Measurements from ENCODE around the gene KTN1. TPM values are rescaled to one million over a fixed set of nuclear protein-coding genes. Genes with fewer than 3 reads are reported as not detected.

Gene KTN1
- total and polyA plus RNA-seq, 8 donors = 29.0 to 98.1 (median 71.3) TPM

DNA sequence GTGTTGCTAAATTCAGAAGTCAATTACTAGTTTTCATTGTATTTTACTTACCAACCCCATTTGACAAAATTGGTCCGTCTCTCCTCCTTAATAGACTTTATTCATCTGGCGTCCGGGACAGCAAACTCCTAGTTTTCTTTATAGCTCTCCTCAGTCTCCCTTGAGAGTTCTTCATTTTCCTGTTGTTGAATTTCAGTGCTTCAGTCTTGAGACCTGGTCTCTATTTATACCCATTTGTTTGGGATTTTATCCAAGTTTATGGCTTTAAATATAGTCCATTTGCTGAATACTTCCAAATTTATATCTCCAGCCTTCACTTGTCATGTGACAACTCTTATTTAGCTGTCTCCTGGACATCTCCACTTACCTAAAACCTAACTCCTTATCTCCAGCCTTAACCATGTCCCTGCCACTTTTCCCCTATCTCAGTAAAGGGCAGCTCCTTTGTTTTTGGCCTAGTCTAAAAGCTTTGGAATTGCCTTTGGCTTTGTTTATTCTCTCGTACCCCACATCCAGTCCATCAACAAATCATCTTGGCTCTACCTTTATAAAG is 23.5 kb downstream of the KTN1 start:
- H3K9me3 ChIP-seq = no peaks in the 10 kb centered on the region
- no peaks in the 10 kb centered on the region for H3K27me3 ChIP-seq
- H3K27ac ChIP-seq = no peak overlapping the region
- intact Hi-C loops (cut with DNase I) = no loop called here
- H3K4me3 ChIP-seq = no peak overlapping the region
- no peaks in the 10 kb centered on the region for H3K36me3 ChIP-seq
- 88 to 91% methylated on average over 4 of the region's 4 CpGs for whole genome bisulfite sequencing, 2 donors
- ATAC-seq (no peak), FAIRE-seq (no peak), DNase-seq (no peak)
- H3K4me1 ChIP-seq = peaks cover 11 to 28% (median 11%) of the 10 kb centered on the region in 3 donors
- TF ChIP-seq, protein P1, sequence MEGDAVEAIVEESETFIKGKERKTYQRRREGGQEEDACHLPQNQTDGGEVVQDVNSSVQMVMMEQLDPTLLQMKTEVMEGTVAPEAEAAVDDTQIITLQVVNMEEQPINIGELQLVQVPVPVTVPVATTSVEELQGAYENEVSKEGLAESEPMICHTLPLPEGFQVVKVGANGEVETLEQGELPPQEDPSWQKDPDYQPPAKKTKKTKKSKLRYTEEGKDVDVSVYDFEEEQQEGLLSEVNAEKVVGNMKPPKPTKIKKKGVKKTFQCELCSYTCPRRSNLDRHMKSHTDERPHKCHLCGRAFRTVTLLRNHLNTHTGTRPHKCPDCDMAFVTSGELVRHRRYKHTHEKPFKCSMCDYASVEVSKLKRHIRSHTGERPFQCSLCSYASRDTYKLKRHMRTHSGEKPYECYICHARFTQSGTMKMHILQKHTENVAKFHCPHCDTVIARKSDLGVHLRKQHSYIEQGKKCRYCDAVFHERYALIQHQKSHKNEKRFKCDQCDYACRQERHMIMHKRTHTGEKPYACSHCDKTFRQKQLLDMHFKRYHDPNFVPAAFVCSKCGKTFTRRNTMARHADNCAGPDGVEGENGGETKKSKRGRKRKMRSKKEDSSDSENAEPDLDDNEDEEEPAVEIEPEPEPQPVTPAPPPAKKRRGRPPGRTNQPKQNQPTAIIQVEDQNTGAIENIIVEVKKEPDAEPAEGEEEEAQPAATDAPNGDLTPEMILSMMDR (IDR thresholded peaks at IDR 0.05) = no peak

DNA sequence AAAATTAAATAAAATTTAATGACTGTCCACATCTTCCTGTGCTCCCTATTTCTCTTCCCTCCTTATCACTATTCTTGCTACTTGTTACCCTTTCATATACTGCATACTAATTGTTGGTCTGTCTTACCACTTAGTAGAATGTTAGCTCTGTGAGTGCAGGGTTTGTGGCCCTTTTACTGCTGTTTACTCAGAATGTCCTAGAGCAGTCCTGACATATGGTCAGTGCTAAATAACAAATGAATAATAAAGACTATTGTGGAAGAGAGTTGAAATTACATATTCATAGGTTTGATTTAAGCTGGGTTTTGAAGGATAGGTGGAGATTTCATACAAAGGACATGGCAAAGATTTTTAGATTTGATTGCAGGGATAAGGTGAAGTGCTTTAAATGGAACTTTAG is 24.5 kb downstream of the KTN1 start:
- intact Hi-C loops (cut with DNase I) = no loop called here
- FAIRE-seq = no peak
- DNase-seq = no peak
- H3K4me3 ChIP-seq = no peak overlapping the region
- peak in 1 of 4 donors; percentile 25 for ATAC-seq
- peaks cover 11 to 28% (median 11%) of the 10 kb centered on the region in 3 donors for H3K4me1 ChIP-seq
- TF ChIP-seq, protein P1 (IDR thresholded peaks at IDR 0.05) = no peak
- no peak overlapping the region for H3K27ac ChIP-seq
- H3K9me3 ChIP-seq = no peaks in the 10 kb centered on the region
- H3K27me3 ChIP-seq = no peaks in the 10 kb centered on the region
- no peaks in the 10 kb centered on the region for H3K36me3 ChIP-seq

- no peaks in the 10 kb centered on the region for H3K9me3 ChIP-seq
- peaks cover 11 to 28% (median 11%) of the 10 kb centered on the region in 3 donors for H3K4me1 ChIP-seq
- DNase-seq (no peak), FAIRE-seq (no peak), ATAC-seq (no peak)
- H3K27ac ChIP-seq = no peak overlapping the region
- TF ChIP-seq, protein P1 (IDR thresholded peaks at IDR 0.05) = no peak
- 72 to 82% methylated on average over 7 of the region's 7 CpGs for WGBS, 2 donors
- intact Hi-C loops (cut with DNase I) = no loop called here
- H3K27me3 ChIP-seq = no peaks in the 10 kb centered on the region
- no peak overlapping the region for H3K4me3 ChIP-seq
- H3K36me3 ChIP-seq = no peaks in the 10 kb centered on the region
Observed at GRCh38 chr14:55604900-55605418, 25.0 kb downstream of the KTN1 start.

- TF ChIP-seq, protein P1 (IDR thresholded peaks at IDR 0.05) = no peak
- H3K4me3 ChIP-seq = no peak overlapping the region
- peak in 3 of 4 donors; percentile 38 to 67 (median 60) for ATAC-seq
- peak; percentile 29 for FAIRE-seq
- 5 to 6% methylated on average over 1 of the region's 1 CpG for WGBS, 2 donors
- peaks cover 11 to 22% (median 11%) of the 10 kb centered on the region in 3 donors for H3K4me1 ChIP-seq
- no peaks in the 10 kb centered on the region for H3K9me3 ChIP-seq
- no peak overlapping the region for H3K27ac ChIP-seq
- no peaks in the 10 kb centered on the region for H3K36me3 ChIP-seq
- no peaks in the 10 kb centered on the region for H3K27me3 ChIP-seq
- DNase-seq = no peak
- intact Hi-C loops (cut with DNase I) = no loop called here
Observed at GRCh38 chr14:55605793-55606192, 25.8 kb downstream of the KTN1 start.

DNA sequence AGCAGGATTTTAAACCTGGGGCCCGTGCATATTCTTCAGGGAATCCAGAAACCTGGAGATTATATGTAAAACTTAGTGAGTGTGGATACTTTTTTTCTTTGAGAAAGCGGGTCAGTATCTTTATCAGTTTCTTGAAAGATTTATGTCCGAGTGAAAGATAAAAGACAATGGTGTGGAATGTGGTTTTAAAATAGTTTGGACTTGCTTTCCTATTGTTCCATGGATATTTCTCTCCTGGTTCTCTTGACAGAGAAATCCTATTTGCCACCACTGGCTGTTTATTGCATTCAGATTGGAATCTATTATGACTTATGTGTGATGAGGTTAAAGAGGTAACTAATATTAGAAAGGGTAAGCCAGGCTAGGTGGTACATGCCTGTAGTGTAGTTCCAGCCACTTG is 27.4 kb downstream of the KTN1 start:
- no peaks in the 10 kb centered on the region for H3K36me3 ChIP-seq
- intact Hi-C loops (cut with DNase I) = no loop called here
- no peaks in the 10 kb centered on the region for H3K9me3 ChIP-seq
- TF ChIP-seq, protein P1 (IDR thresholded peaks at IDR 0.05) = no peak
- DNase-seq (no peak), FAIRE-seq (no peak), ATAC-seq (no peak)
- H3K27me3 ChIP-seq = no peaks in the 10 kb centered on the region
- H3K27ac ChIP-seq = no peak overlapping the region
- H3K4me3 ChIP-seq = no peak overlapping the region
- 65 to 68% methylated on average over 3 of the region's 3 CpGs for WGBS, 2 donors
- H3K4me1 ChIP-seq = peaks cover 11 to 18% (median 11%) of the 10 kb centered on the region in 3 donors
